IMR-90 (cell line): ENCODE results near the gene ANO9. TPM values are rescaled to one million over a fixed set of nuclear protein-coding genes. Genes with fewer than 3 reads are reported as not detected.

Experiments
- ATAC-seq: fragments of 200-7000 bp; cut with Tn5 transposase; 2 replicates; pipeline ENCODE4 v1.9.1; 2020; ENCODE audit warnings: low read depth, mild to moderate bottlenecking, moderate library complexity
- BruUV-seq: library from RNA; stranded (reverse); fragments of 400-500 nt; replicated peaks from 2 replicates; lab custom pipeline; 2021; lab: Mats Ljungman, UMichigan
- CTCF ChIA-PET: fragments of 300-600 bp; formaldehyde crosslinking; extraction: SDS; loops from one replicate; lab custom pipeline; 2021; ENCODE audit warnings: antibody characterized with exemption; lab: Yijun Ruan, JAX
- POLR2A ChIA-PET: fragments of 300-600 bp; sonication (Branson Sonifier 250); formaldehyde crosslinking; loops from one replicate; lab custom pipeline; 2022; ENCODE audit warnings: antibody characterized with exemption; ENCODE audit not compliant: unreplicated experiment; lab: Charles Lee
- DNase-seq: peaks from one replicate; pipeline ENCODE4 v3.0.0; 2013
- H2AFZ ChIP-seq: replicated peaks from 2 replicates; pipeline ENCODE3; 2013; ENCODE audit warnings: low read length, mild to moderate bottlenecking; ENCODE audit not compliant: poor library complexity
- H2AK5ac ChIP-seq: 2 replicates; pipeline ENCODE4 v1.6.1; 2013; ENCODE audit warnings: low read depth, low read length, inconsistent platforms
- H2AK9ac ChIP-seq: replicated peaks from 2 replicates; pipeline ENCODE3; 2013; ENCODE audit warnings: mild to moderate bottlenecking, low read depth, low read length, moderate library complexity; ENCODE audit not compliant: poor library complexity
- H2BK120ac ChIP-seq: 2 replicates; pipeline ENCODE4 v1.6.1; 2013; ENCODE audit warnings: low read depth, low read length, inconsistent platforms
- H2BK15ac ChIP-seq: 3 replicates; pipeline ENCODE4 v1.6.1; 2013; ENCODE audit warnings: low read depth, low read length, inconsistent platforms
- H2BK20ac ChIP-seq: 2 replicates; pipeline ENCODE4 v1.6.1; 2013; ENCODE audit warnings: low read depth, mild to moderate bottlenecking, inconsistent platforms, low read length, moderate library complexity
- H2BK5ac ChIP-seq: 2 replicates; pipeline ENCODE4 v1.6.1; 2013; ENCODE audit warnings: mild to moderate bottlenecking, low read depth, low read length, inconsistent platforms; ENCODE audit not compliant: poor library complexity, severe bottlenecking
- H3K14ac ChIP-seq: replicated peaks from 2 replicates; pipeline ENCODE4 v1.6.1; 2013; ENCODE audit warnings: low read depth, low read length, inconsistent platforms
- H3K18ac ChIP-seq: 2 replicates; pipeline ENCODE4 v1.6.1; 2013; ENCODE audit warnings: low read depth, low read length, control low read depth
- H3K23ac ChIP-seq: 2 replicates; pipeline ENCODE4 v1.6.1; 2013; ENCODE audit warnings: low read depth, low read length, inconsistent platforms
- H3K27ac ChIP-seq: 2 replicates; pipeline ENCODE4 v1.5.1; 2013; ENCODE audit warnings: mild to moderate bottlenecking, control low read depth, low read length; ENCODE audit not compliant: insufficient read depth
- H3K27me3 ChIP-seq: 2 replicates; pipeline ENCODE4 v1.6.1; 2013; ENCODE audit warnings: low read length; ENCODE audit not compliant: control insufficient read depth, insufficient read depth
- H3K36me3 ChIP-seq: 2 replicates; pipeline ENCODE4 v1.6.1; 2013; ENCODE audit warnings: low read length, mixed read lengths; ENCODE audit not compliant: control insufficient read depth, insufficient read depth
- H3K4ac ChIP-seq: 2 replicates; pipeline ENCODE4 v1.6.1; 2013; ENCODE audit warnings: low read depth, low read length, inconsistent platforms
- H3K4me1 ChIP-seq: 2 replicates; pipeline ENCODE4 v1.6.1; 2013; ENCODE audit warnings: low read length, mixed read lengths; ENCODE audit not compliant: control insufficient read depth, insufficient read depth
- H3K4me2 ChIP-seq: 2 replicates; pipeline ENCODE4 v1.6.1; 2013; ENCODE audit warnings: low read depth, mild to moderate bottlenecking, control low read depth, low read length, moderate library complexity
- H3K4me3 ChIP-seq: 2 replicates; pipeline ENCODE4 v1.5.1; 2013; ENCODE audit warnings: low read depth, mild to moderate bottlenecking, control low read depth, low read length, moderate library complexity; ENCODE audit not compliant: insufficient read depth
- H3K56ac ChIP-seq: 2 replicates; pipeline ENCODE4 v1.6.1; 2013; ENCODE audit warnings: low read length, inconsistent platforms; ENCODE audit not compliant: insufficient read depth; ENCODE audit errors: extremely low read depth
- H3K79me1 ChIP-seq, 2 experiments: 2 replicates each; pipeline ENCODE4 v1.6.1; 2013; ENCODE audit warnings: low read length in 2 of 2, inconsistent platforms in 1 of 2, low read depth in 1 of 2
- H3K9ac ChIP-seq: 2 replicates; pipeline ENCODE4 v1.6.1; 2013; ENCODE audit warnings: low read depth, low read length, control low read depth
- H3K9me1 ChIP-seq: 2 replicates; pipeline ENCODE4 v1.6.1; 2013; ENCODE audit warnings: low read length, inconsistent platforms; ENCODE audit not compliant: insufficient read depth
- H3K9me3 ChIP-seq: 2 replicates; pipeline ENCODE4 v1.6.1; 2013; ENCODE audit warnings: low read length; ENCODE audit not compliant: control insufficient read depth, insufficient read depth
- H4K20me1 ChIP-seq: 2 replicates; pipeline ENCODE4 v1.6.1; 2013; ENCODE audit warnings: low read length, inconsistent platforms; ENCODE audit not compliant: insufficient read depth
- H4K5ac ChIP-seq: 2 replicates; pipeline ENCODE4 v1.6.1; 2013; ENCODE audit warnings: mild to moderate bottlenecking, low read depth, low read length, control low read depth
- H4K8ac ChIP-seq, 2 experiments: 2 replicates each; pipeline ENCODE4 v1.6.1; 2013; ENCODE audit warnings: low read depth in 2 of 2, low read length in 2 of 2, control low read depth in 1 of 2, inconsistent platforms in 1 of 2
- H4K91ac ChIP-seq: 2 replicates; pipeline ENCODE4 v1.6.1; 2013; ENCODE audit warnings: low read depth, low read length, inconsistent platforms; ENCODE audit not compliant: insufficient read depth
- BHLHE40 ChIP-seq: fragments of 150-350 bp; IDR thresholded peaks from 2 replicates; pipeline ENCODE4 v1.6.1; 2016; ENCODE audit warnings: mild to moderate bottlenecking, low read depth, low read length
- CTCF ChIP-seq: conservative IDR thresholded peaks from 2 replicates; pipeline ENCODE4 v1.5.1; 2012; ENCODE audit warnings: mild to moderate bottlenecking, low read depth, low read length, improper control_type of control experiment
- ELK1 ChIP-seq: fragments of 150-350 bp; IDR thresholded peaks from 2 replicates; pipeline ENCODE4 v1.6.1; 2016; ENCODE audit warnings: low read depth, mild to moderate bottlenecking, low read length, moderate library complexity, borderline replicate concordance
- MAFK ChIP-seq: IDR thresholded peaks from 2 replicates; pipeline ENCODE4 v1.6.1; 2012; ENCODE audit warnings: low read depth, low read length, improper control_type of control experiment
- MAZ ChIP-seq: IDR thresholded peaks from 2 replicates; pipeline ENCODE4 v1.6.1; 2012; ENCODE audit warnings: low read depth, mild to moderate bottlenecking, low read length, improper control_type of control experiment, moderate library complexity, borderline replicate concordance
- MXI1 ChIP-seq: IDR thresholded peaks from 2 replicates; pipeline ENCODE4 v1.6.1; 2012; ENCODE audit warnings: low read depth, mild to moderate bottlenecking, low read length, moderate library complexity, borderline replicate concordance
- NFE2L2 ChIP-seq: fragments of 150-350 bp; IDR thresholded peaks from 2 replicates; pipeline ENCODE4 v1.6.1; 2016; ENCODE audit warnings: low read depth, mild to moderate bottlenecking, low read length
- RCOR1 ChIP-seq: IDR thresholded peaks from 2 replicates; pipeline ENCODE4 v1.6.1; 2012; ENCODE audit warnings: mild to moderate bottlenecking, low read length, improper control_type of control experiment; ENCODE audit not compliant: insufficient replicate concordance
- RFX5 ChIP-seq: IDR thresholded peaks from 2 replicates; pipeline ENCODE4 v1.8.0; 2012; ENCODE audit warnings: low read depth, mild to moderate bottlenecking, low read length, moderate library complexity
- WGBS, 2 experiments: methylation state at CpG; one replicate each; pipeline versions ENCODE4 v1.1.5 to v1.1.7; 2013; ENCODE audit warnings: missing lambda C conversion rate in 2 of 2; ENCODE audit not compliant: insufficient read length in 1 of 2; ENCODE audit errors: extremely low coverage in 2 of 2; 5-methylcytosine and 5-hydroxymethylcytosine counted together
- dilution Hi-C: fragments of 300-500 bp; cut with HindIII; formaldehyde crosslinking; loops from one replicate; pipeline ENCODE4 v1.14.3; 2018; ENCODE audit warnings: low sequenced_read_pairs; ENCODE audit not compliant: unreplicated experiment
- in situ Hi-C: fragments of 300-500 bp; cut with MboI; formaldehyde crosslinking; loops from 3 replicates; pipeline ENCODE4 v1.14.3; 2019; ENCODE audit warnings: low sequenced_read_pairs, inconsistent platforms, mixed read lengths
- intact Hi-C: fragments of 100-400 bp; cut with micrococcal nuclease; formaldehyde crosslinking; loops from 2 replicates; pipeline ENCODE4 v1.10.0; 2022
- polyA plus RNA-seq, 3 experiments: library from polyadenylated mRNA; depleted of rRNA; stranded (reverse); fragments of >200 nt; gene quantifications; 2 replicates each; pipeline ENCODE4 v1.2.3, GENCODE V29; 2012; ENCODE audit warnings: low replicate concordance in 1 of 3
- total RNA-seq: library from RNA; depleted of rRNA; stranded (reverse); fragments of >200 nt; gene quantifications from 2 replicates; pipeline ENCODE4 v1.2.3, GENCODE V29; 2012

Gene ANO9
- total and polyA plus RNA-seq, 2 of the 4 experiments (the other 2 are of a cell fraction), result not detected

DNA sequence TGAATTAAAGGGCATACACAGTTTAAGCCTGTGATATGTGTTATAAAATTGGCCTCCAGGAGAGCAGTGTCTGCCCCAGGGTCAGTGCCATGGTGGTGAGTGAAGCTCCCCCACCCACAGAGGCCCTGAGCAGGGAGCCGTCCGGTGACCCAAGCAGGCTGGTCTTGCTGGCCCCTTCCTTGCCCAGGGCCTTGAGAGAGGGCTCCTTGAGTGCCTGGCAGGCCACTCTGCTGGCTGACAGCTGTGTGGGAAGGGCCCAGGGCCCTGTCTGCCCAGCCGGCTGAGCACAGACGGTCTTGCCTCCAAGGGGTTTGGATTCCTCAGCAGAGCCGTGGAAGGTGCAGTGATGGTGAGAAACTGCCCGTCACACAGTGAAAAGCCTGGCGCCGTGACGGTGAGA is 34.1 kb upstream of the ANO9 start:
- no peak overlapping the region for H2BK20ac ChIP-seq
- H3K9ac ChIP-seq, result no peak overlapping the region
- no peak overlapping the region for H4K8ac ChIP-seq
- H3K56ac ChIP-seq, result no peak overlapping the region
- H2BK5ac ChIP-seq, result no peak overlapping the region
- no peaks in the 10 kb centered on the region for H3K27me3 ChIP-seq
- in situ Hi-C loops, result no loop called here
- dilution Hi-C loops, result no loop called here
- H3K23ac ChIP-seq, result no peak overlapping the region
- no peaks in the 10 kb centered on the region for H3K9me3 ChIP-seq
- intact Hi-C loops, result no loop called here
- H4K91ac ChIP-seq, result no peak overlapping the region
- 94% methylated on average over 7 of the region's 9 CpGs; no CpG with 5 or more reads in 1 of the 2 experiments for WGBS, 2 experiments
- H3K4me1 ChIP-seq, result no peaks in the 10 kb centered on the region
- H3K4ac ChIP-seq, result no peak overlapping the region
- H2AK9ac ChIP-seq, result no peak overlapping the region
- no peak overlapping the region for H4K5ac ChIP-seq
- H3K4me3 ChIP-seq, result no peak overlapping the region
- no peak overlapping the region for H3K18ac ChIP-seq
- peaks cover 5% of the 10 kb centered on the region for H3K36me3 ChIP-seq
- peaks cover 18 to 50% of the 10 kb centered on the region in 2 experiments for H3K79me1 ChIP-seq
- no peak overlapping the region for H3K27ac ChIP-seq
- ChIA-PET CTCF (no interaction called here), POLR2A (no interaction called here)
- H3K14ac ChIP-seq, result no peak overlapping the region
- no peak for TF ChIP-seq BHLHE40
- no peak for TF ChIP-seq CTCF
- no peak for TF ChIP-seq NFE2L2
- no peak for TF ChIP-seq MAFK
- TF ChIP-seq ELK1, result no peak
- TF ChIP-seq MAZ, result no peak
- no peak for TF ChIP-seq RCOR1
- TF ChIP-seq MXI1, result no peak
- no peak for TF ChIP-seq RFX5
- no peak overlapping the region for H2BK120ac ChIP-seq
- BruUV-seq, result no TSS peak
- no peak overlapping the region for H2AFZ ChIP-seq
- H3K4me2 ChIP-seq, result no peak overlapping the region
- no peak overlapping the region for H2BK15ac ChIP-seq
- H2AK5ac ChIP-seq, result no peak overlapping the region
- DNase-seq, result no peak
- peaks cover 6% of the 10 kb centered on the region for H3K9me1 ChIP-seq
- peaks cover 8% of the 10 kb centered on the region for H4K20me1 ChIP-seq
- ATAC-seq, result no peak
